Peyer's patch (tissue), 4 donors: Measurements from ENCODE around the gene KCNJ6. TPM values are rescaled to one million over a fixed set of nuclear protein-coding genes. Genes with fewer than 3 reads are reported as not detected.
A peak's percentile ranks its signal among the peaks of the same experiment; 100 is the strongest.

Experiments used
- DNase-seq, 3 donors: peaks; one replicate each; pipeline ENCODE4 v3.0.0-alpha.2; 2017 to 2019
- H3K27ac ChIP-seq, 4 donors: fragments of 200-600 bp; sonication (generic); one replicate each; pipeline ENCODE4 v1.5.1; 2016 to 2019
- H3K27me3 ChIP-seq, 2 donors: fragments of 200-600 bp; sonication (generic); one replicate each; pipeline ENCODE4 v1.5.1; 2019
- H3K36me3 ChIP-seq, 3 donors: fragments of 200-600 bp; sonication (generic); one replicate each; pipeline ENCODE4 v1.5.1; 2016 to 2019
- H3K4me1 ChIP-seq, 4 donors: fragments of 200-600 bp; sonication (generic); one replicate each; pipeline ENCODE4 v1.5.1; 2016 to 2019
- H3K4me3 ChIP-seq, 4 donors: fragments of 200-600 bp; sonication (generic); 1 replicate in 3 of 4; 2 replicates in 1 of 4; pipeline ENCODE4 v1.5.1; 2016 to 2019; ENCODE audit warnings: mild to moderate bottlenecking in 1 of 4
- H3K9me3 ChIP-seq, 4 donors: fragments of 200-600 bp; sonication (generic); one replicate each; pipeline ENCODE4 v1.5.1; 2016 to 2019; ENCODE audit warnings: mild to moderate bottlenecking in 1 of 4
- POLR2A ChIP-seq, 2 donors: fragments of 450-650 bp; IDR thresholded peaks; one replicate each; pipeline ENCODE4 v1.5.1; 2017; ENCODE audit warnings: antibody characterized with exemption in 2 of 2, mild to moderate bottlenecking in 2 of 2, moderate library complexity in 2 of 2
- total RNA-seq, 4 donors: library from RNA; depleted of rRNA; stranded (reverse); fragments of >200 nt; gene quantifications; one replicate each; pipeline ENCODE4 v1.1.0, GENCODE V29; 2016
- TF ChIP-seq, protein P1 (sequence below), 6 experiments: fragments of 450-650 bp in 4 of 6; fragments of 200-600 bp in 2 of 6; sonication (generic) in 1 of 6; IDR thresholded peaks; one replicate each; pipeline ENCODE4 v1.5.1; 2017 to 2019; ENCODE audit warnings: antibody characterized with exemption in 6 of 6, mild to moderate bottlenecking in 3 of 6, moderate library complexity in 1 of 6

The KCNJ6 gene
- total RNA-seq, 4 donors from 2014 or later, result 0.13 to 0.83 (median 0.28) TPM

DNA sequence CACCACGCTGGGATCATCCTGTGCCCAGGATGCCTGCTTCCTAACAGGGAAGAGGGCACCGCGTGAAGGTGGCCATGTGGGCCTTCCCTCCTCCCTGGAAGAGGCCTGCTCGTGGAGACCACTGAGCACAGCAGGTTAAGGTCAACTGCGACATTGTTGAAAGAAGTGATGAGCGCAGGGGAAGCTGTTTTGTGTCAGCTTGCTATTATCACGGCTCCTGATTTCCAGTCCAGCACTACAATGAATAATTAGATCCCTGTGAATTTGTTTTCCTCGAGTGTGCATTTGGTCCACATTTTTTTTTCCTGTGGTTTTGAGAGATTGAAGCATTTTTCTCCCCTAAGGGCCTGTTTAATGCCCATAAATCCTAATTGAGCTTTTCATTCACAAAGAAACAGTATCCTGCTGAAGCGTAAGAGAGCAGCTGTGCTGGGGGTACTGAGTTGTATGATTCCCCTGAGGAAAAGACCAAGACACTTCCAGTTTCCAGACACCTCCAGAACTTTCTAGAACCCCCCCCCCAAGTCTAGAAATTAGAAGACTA, 204.9 kb downstream of the KCNJ6 start:
- Histone ChIP-seq H3K4me3 (no peak overlapping the region), H3K36me3 (no peaks in the 10 kb centered on the region), H3K9me3 (no peaks in the 10 kb centered on the region), H3K27me3 (no peaks in the 10 kb centered on the region), H3K4me1 (peaks cover 0 to 7% (median 0%) of the 10 kb centered on the region in 4 donors), H3K27ac (no peak overlapping the region)
- DNase-seq, result no peak
- TF ChIP-seq, protein P1, sequence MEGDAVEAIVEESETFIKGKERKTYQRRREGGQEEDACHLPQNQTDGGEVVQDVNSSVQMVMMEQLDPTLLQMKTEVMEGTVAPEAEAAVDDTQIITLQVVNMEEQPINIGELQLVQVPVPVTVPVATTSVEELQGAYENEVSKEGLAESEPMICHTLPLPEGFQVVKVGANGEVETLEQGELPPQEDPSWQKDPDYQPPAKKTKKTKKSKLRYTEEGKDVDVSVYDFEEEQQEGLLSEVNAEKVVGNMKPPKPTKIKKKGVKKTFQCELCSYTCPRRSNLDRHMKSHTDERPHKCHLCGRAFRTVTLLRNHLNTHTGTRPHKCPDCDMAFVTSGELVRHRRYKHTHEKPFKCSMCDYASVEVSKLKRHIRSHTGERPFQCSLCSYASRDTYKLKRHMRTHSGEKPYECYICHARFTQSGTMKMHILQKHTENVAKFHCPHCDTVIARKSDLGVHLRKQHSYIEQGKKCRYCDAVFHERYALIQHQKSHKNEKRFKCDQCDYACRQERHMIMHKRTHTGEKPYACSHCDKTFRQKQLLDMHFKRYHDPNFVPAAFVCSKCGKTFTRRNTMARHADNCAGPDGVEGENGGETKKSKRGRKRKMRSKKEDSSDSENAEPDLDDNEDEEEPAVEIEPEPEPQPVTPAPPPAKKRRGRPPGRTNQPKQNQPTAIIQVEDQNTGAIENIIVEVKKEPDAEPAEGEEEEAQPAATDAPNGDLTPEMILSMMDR (IDR thresholded peaks at IDR 0.05), result no peak
- TF ChIP-seq POLR2A (IDR thresholded peaks at IDR 0.05), result no peak

DNA sequence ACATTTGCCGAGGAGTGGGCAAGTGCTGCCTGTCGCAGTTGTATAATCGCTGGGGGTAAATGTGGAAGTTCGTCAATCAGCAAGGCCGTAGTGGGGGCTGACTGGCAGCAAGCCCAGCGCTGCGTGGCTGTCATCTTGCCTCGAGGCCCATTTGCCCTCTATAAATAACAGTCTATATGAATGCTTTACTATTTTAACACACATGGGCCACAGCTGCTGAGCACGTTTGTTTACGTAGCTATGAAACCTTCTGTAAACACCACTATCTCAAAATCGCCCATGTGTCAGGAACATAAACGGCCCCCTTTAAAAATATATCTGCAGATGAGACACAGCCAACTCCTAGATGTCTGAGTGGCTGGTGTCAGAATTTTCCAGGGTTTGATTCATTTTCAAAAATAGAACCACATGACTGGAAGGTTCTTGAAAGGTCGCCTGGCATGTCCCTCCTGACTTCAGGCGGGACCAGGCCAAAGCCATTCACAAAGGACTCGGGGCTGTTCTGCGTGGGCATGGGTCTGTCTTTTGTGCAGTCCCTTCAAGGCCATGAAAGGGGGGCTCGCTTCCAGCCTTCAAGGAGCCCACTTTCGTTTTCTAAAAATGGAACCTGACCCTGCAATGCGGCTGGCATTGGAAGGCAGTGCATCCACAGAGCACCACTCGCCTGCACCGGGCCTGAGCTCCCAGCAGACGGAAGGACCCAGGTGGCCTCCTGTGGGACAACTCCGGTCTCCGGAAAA, 205.5 kb downstream of the KCNJ6 start:
- Histone ChIP-seq H3K27me3 (no peaks in the 10 kb centered on the region), H3K4me3 (no peak overlapping the region), H3K9me3 (no peaks in the 10 kb centered on the region), H3K36me3 (no peaks in the 10 kb centered on the region), H3K4me1 (peaks cover 0 to 7% (median 0%) of the 10 kb centered on the region in 4 donors), H3K27ac (no peak overlapping the region)
- no peak for DNase-seq
- TF ChIP-seq, protein P1 (IDR thresholded peaks at IDR 0.05), result no peak
- TF ChIP-seq POLR2A (IDR thresholded peaks at IDR 0.05), result no peak

DNA sequence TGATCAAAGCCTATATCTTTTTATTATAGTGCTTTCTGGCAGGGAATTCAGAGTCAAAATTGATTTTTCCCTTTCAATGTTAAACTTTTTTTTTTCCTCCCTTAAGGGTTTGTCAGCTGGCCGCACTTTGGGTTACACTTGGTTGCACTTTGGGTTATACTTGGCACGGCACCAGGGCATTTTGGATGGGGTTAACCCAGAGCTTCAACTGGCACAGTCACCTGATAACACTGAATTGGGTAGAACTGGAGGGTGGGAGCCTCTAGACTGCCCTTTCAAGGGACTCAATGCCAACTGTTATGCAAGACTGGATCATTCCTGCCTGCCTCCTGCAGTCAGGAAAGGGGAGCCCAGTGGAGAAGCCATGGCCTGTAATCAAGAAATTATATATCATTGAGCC, 211.5 kb downstream of the KCNJ6 start:
- H3K9me3 ChIP-seq, result no peaks in the 10 kb centered on the region
- no peaks in the 10 kb centered on the region for H3K36me3 ChIP-seq
- no peaks in the 10 kb centered on the region for H3K27me3 ChIP-seq
- no peak for TF ChIP-seq POLR2A (IDR thresholded peaks at IDR 0.05)
- TF ChIP-seq, protein P1 (IDR thresholded peaks at IDR 0.05), result no peak
- no peak for DNase-seq
- H3K4me3 ChIP-seq, result no peak overlapping the region
- no peaks in the 10 kb centered on the region for H3K4me1 ChIP-seq
- H3K27ac ChIP-seq, result no peak overlapping the region

DNA sequence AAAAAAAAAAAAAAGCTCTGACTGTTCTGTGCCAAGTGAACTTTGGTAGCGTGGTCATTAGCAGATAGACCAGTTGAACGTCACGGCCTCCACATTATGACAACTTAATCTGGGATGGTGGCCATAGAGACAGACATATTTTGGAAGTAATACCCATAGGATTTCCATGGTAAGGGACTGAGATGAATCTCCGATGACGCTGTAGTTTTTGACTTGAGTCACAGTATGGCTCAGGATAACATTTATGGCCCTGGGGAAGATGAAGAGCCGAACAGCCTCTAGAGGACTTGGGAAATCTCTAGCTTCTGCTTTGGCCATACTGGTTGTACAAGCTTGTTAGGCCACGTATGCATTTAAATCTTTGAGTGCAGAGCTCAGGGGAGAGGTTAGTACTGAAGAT, 214.0 kb downstream of the KCNJ6 start:
- DNase-seq, result no peak
- H3K4me1 ChIP-seq, result no peaks in the 10 kb centered on the region
- TF ChIP-seq POLR2A (IDR thresholded peaks at IDR 0.05), result no peak
- TF ChIP-seq, protein P1 (IDR thresholded peaks at IDR 0.05), result no peak
- H3K4me3 ChIP-seq, result no peak overlapping the region
- H3K36me3 ChIP-seq, result no peaks in the 10 kb centered on the region
- H3K27me3 ChIP-seq, result no peaks in the 10 kb centered on the region
- H3K9me3 ChIP-seq, result no peaks in the 10 kb centered on the region
- no peak overlapping the region for H3K27ac ChIP-seq

DNA sequence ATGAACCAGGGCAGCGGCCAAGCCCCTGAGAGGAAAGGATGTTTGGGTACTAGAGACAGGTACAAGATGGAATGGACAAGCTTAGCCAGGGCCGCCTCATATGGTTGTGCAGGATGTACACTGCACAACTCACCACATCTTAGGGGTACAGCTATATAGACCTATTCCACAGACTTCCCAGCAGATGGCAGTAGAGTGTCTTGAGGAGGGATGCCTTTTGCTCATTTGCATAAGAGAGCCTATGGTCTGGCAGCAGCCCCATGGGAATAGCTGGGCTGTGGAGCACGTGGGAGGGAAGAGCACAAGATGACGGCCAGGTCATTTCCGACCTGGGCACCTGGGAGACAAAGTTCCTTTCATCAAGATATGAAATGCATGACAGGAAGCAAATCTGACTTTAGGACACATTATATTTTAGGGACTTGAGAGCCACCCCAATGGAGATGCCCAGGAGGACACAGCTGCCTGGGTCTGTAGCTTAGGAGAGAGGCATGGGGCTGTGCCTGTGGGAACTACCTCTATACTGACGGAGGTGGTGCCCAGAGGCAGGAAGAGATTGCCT, 215.5 kb downstream of the KCNJ6 start:
- DNase-seq, result no peak
- H3K9me3 ChIP-seq, result no peaks in the 10 kb centered on the region
- no peak overlapping the region for H3K27ac ChIP-seq
- no peaks in the 10 kb centered on the region for H3K4me1 ChIP-seq
- TF ChIP-seq, protein P1 (IDR thresholded peaks at IDR 0.05), result peak in 4 of 6 experiments; percentile 27 to 51 (median 44)
- TF ChIP-seq POLR2A (IDR thresholded peaks at IDR 0.05), result no peak
- H3K27me3 ChIP-seq, result no peaks in the 10 kb centered on the region
- no peak overlapping the region for H3K4me3 ChIP-seq
- H3K36me3 ChIP-seq, result no peaks in the 10 kb centered on the region
